ENCODE results near the gene TWSG1. TPM values are rescaled to one million over a fixed set of nuclear protein-coding genes. Genes with fewer than 3 reads are reported as not detected.
"Not testable (repeated sequence)": the region's sequence is repeated elsewhere in the genome, so short reads cannot be mapped to it uniquely, and the experiment has no call there.

Gene TWSG1
- total RNA-seq, 1 donor from 2014 or later, result 12.9 TPM

DNA sequence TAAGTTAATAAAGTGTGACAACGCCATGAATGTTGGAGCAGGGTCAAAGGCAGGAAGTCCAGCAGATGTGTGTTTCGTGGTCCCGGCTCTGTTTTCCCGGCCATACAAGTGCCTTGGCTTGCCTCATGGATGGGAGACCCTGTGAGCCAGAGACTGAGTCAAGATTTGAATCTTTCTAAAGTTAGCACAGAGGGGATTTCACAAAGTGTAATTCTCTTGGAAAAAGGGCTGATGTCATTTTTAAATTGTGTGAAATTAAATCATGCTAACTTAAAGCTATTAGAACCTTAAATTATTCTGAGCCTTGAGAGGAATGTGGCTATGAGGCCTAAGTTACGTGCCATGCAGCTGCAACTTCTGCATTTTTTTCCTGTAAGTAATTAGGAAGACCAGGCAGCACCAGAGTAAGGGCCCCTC, 102.5 kb downstream of the TWSG1 start:
- Mint-ChIP-seq H3K36me3 (ENCODE audit: low read depth) (no peaks in the 10 kb centered on the region), H3K4me3 (ENCODE audit: low read depth) (no peak overlapping the region), H3K9me3 (no peaks in the 10 kb centered on the region), H3K27ac (no peak overlapping the region), H3K27me3 (ENCODE audit: low read depth) (peaks cover 7% of the 10 kb centered on the region), H3K4me1 (ENCODE audit: low read depth) (peaks cover 3% of the 10 kb centered on the region)
- intact Hi-C loops (cut with micrococcal nuclease), result no loop called here
- DNase-seq (ENCODE audit: low spot score), result no peak

DNA sequence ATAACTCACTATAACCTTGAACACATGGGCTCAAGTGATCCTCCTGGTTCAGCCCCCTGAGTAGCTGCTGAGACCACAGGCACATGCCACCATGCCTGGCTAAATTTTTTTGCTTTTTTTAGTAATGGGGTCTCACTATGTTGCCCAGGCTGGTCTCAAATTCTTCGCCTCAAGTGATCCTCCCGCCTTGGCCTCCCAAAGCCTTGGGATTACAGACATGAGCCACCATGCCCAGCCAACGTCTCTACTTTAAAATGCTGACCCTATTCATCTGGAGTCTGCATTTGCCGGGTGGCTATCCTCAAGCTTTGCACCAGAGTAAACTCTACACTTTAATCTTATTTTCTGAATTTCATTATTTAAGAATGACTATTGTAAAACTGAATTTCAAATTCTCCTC, 103.1 kb downstream of the TWSG1 start:
- Mint-ChIP-seq H3K4me3 (ENCODE audit: low read depth) (no peak overlapping the region), H3K36me3 (ENCODE audit: low read depth) (no peaks in the 10 kb centered on the region), H3K4me1 (ENCODE audit: low read depth) (peaks cover 3% of the 10 kb centered on the region), H3K9me3 (no peaks in the 10 kb centered on the region), H3K27me3 (ENCODE audit: low read depth) (peaks cover 10% of the 10 kb centered on the region), H3K27ac (no peak overlapping the region)
- intact Hi-C loops (cut with micrococcal nuclease), result no loop called here
- DNase-seq (ENCODE audit: low spot score), result no peak

- no peaks in the 10 kb centered on the region for H3K4me1 Mint-ChIP-seq (ENCODE audit: low read depth)
- H3K4me3 Mint-ChIP-seq (ENCODE audit: low read depth), result no peak overlapping the region
- DNase-seq (ENCODE audit: low spot score), result no peak
- peaks cover 14% of the 10 kb centered on the region for H3K27me3 Mint-ChIP-seq (ENCODE audit: low read depth)
- intact Hi-C loops (cut with micrococcal nuclease), result no loop called here
- H3K36me3 Mint-ChIP-seq (ENCODE audit: low read depth), result no peaks in the 10 kb centered on the region
- no peaks in the 10 kb centered on the region for H3K9me3 Mint-ChIP-seq
- H3K27ac Mint-ChIP-seq, result no peak overlapping the region
These were observed 106.5 kb downstream of the TWSG1 start for GRCh38 chr18:9441061-9441460.

DNA sequence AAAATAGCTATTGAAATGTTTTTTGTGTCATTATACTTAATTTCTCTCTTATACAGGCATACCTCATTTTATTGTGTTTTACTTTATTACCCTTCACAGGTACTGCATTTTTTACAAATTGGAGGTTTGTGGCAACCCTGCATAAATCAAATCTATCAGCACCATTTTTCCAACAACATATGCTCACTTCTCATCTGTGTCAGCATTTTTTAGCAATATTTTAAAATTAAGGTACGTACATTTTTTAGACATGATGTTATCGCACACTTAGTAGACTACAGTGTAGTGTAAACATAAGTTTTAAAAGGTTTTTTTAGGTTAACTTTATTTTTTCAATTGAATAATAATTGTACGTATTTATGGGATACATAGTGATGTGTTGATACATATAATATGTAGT, 110.0 kb downstream of the TWSG1 start:
- no peaks in the 10 kb centered on the region for H3K4me1 Mint-ChIP-seq (ENCODE audit: low read depth)
- H3K4me3 Mint-ChIP-seq (ENCODE audit: low read depth), result no peak overlapping the region
- intact Hi-C loops (cut with micrococcal nuclease), result no loop called here
- DNase-seq (ENCODE audit: low spot score), result no peak
- H3K27ac Mint-ChIP-seq, result no peak overlapping the region
- H3K27me3 Mint-ChIP-seq (ENCODE audit: low read depth), result peaks cover 17% of the 10 kb centered on the region
- peaks cover 4% of the 10 kb centered on the region for H3K9me3 Mint-ChIP-seq
- H3K36me3 Mint-ChIP-seq (ENCODE audit: low read depth), result no peaks in the 10 kb centered on the region

- Mint-ChIP-seq H3K36me3 (ENCODE audit: low read depth) (no peaks in the 10 kb centered on the region), H3K9me3 (peaks cover 4% of the 10 kb centered on the region), H3K27me3 (ENCODE audit: low read depth) (peaks cover 15% of the 10 kb centered on the region), H3K4me1 (ENCODE audit: low read depth) (no peaks in the 10 kb centered on the region), H3K27ac (no peak overlapping the region), H3K4me3 (ENCODE audit: low read depth) (no peak overlapping the region)
- DNase-seq (ENCODE audit: low spot score), result no peak
- intact Hi-C loops (cut with micrococcal nuclease), result no loop called here
These were observed 112.3 kb downstream of the TWSG1 start for GRCh38 chr18:9446839-9447238.

DNA sequence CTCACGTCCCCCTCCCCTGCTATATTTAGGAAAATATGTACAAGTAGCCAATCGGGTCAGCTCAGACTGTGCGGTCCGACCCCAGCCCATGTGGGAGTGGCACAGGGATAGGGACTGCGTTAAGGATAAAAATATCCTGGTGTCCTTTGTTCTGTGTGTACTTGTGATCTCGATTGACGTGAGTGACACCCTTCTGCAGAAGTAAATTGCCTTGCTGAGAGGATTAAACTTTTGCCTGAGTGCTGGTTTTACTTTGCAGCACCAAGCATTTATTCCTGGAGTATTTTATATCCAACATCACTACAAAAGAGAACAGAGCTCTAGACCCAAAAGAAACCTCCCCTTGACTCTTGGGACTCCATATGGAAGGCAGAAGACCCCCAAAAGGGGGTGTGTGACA, 112.8 kb downstream of the TWSG1 start:
- intact Hi-C loops (cut with micrococcal nuclease), result no loop called here
- Mint-ChIP-seq H3K27me3 (ENCODE audit: low read depth) (peaks cover 12% of the 10 kb centered on the region), H3K27ac (no peak overlapping the region), H3K4me1 (ENCODE audit: low read depth) (no peaks in the 10 kb centered on the region), H3K4me3 (ENCODE audit: low read depth) (no peak overlapping the region), H3K36me3 (ENCODE audit: low read depth) (no peaks in the 10 kb centered on the region), H3K9me3 (peaks cover 4% of the 10 kb centered on the region)
- no peak for DNase-seq (ENCODE audit: low spot score)

- intact Hi-C loops (cut with micrococcal nuclease), result no loop called here
- Mint-ChIP-seq H3K27me3 (ENCODE audit: low read depth) (peaks cover 11% of the 10 kb centered on the region), H3K36me3 (ENCODE audit: low read depth) (no peaks in the 10 kb centered on the region), H3K27ac (no peak overlapping the region), H3K9me3 (peaks cover 7% of the 10 kb centered on the region), H3K4me1 (ENCODE audit: low read depth) (no peaks in the 10 kb centered on the region), H3K4me3 (ENCODE audit: low read depth) (no peak overlapping the region)
- DNase-seq (ENCODE audit: low spot score), result no peak
These were observed 115.2 kb downstream of the TWSG1 start for GRCh38 chr18:9449600-9450414.

DNA sequence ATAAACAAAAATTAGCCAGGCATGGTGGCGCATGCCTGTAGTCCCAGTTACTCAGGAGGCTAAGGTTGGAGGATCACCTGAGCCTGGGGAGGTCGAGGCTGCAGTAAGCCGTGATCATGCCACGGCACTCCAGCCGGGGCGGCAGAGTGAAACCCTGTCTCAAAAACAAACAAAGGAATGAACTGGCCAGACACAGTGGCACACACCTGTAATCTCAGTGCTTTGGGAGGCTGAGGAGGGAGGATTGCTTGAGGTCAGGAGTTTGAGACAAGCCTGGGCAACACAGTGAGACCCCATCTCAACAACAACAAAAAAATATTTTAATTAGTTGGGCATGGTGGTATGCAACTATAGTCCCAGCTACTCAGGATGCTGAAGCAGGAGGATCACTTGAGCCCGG, 116.3 kb downstream of the TWSG1 start:
- peaks cover 12% of the 10 kb centered on the region for H3K9me3 Mint-ChIP-seq
- H3K27ac Mint-ChIP-seq; intact Hi-C loops (cut with micrococcal nuclease); H3K36me3 Mint-ChIP-seq (ENCODE audit: low read depth); H3K4me1 Mint-ChIP-seq (ENCODE audit: low read depth); H3K4me3 Mint-ChIP-seq (ENCODE audit: low read depth); DNase-seq (ENCODE audit: low spot score); H3K27me3 Mint-ChIP-seq (ENCODE audit: low read depth): not testable (repeated sequence)

Other genes with a start within 250 kb of the TWSG1 start
- 329 and 341 TPM in 2 replicates for gene NDUFV2, start 232.1 kb upstream of the TWSG1 start, total RNA-seq
- 66.0 and 68.7 TPM in 2 replicates for gene ANKRD12, start 198.0 kb upstream of the TWSG1 start, total RNA-seq
- gene RALBP1, start 140.7 kb downstream of the TWSG1 start, total RNA-seq, result 39.2 and 40.1 TPM in 2 replicates